Measurements from ENCODE around the gene ACOT12.

DNA sequence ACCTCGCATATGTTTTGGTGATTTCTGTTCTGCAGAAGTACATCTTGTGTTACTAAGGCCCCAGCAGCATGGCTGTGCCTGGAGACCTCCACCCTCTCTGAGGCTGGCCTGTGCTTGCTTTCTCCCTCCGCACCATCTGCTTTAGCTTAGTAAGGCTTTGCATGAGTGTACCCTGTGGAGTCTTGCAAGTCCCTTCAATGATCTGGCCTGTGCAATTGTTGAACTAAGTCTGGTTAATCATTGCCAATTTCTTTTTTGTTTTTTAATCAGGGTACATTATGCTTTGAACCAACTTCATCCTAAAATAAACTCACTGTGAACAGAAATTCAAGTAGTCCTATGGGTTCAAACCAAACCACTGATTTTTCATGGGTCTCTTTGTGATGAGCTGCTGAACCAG lies 32.3 kb downstream of the ACOT12 start:
- TF ChIP-seq CTCF (IDR thresholded peaks at IDR 0.05) (no peak), EP300 (IDR thresholded peaks at IDR 0.05) (no peak)
